Urinary bladder (tissue), 4 donors: ENCODE measurements around the gene GPR31. TPM values are rescaled to one million over a fixed set of nuclear protein-coding genes. Genes with fewer than 3 reads are reported as not detected.

Source experiments
- DNase-seq: peaks from one replicate; pipeline ENCODE4 v3.0.0-alpha.2; 2015; ENCODE audit errors: extremely low spot score
- H3K27ac ChIP-seq: one replicate; pipeline ENCODE4 v1.5.1; 2013; ENCODE audit warnings: low read depth, mild to moderate bottlenecking, moderate library complexity
- H3K36me3 ChIP-seq: one replicate; pipeline ENCODE4 v1.6.1; 2013; ENCODE audit warnings: mild to moderate bottlenecking, moderate library complexity; ENCODE audit not compliant: insufficient read depth
- H3K4me1 ChIP-seq: one replicate; pipeline ENCODE4 v1.6.1; 2013; ENCODE audit warnings: mild to moderate bottlenecking, moderate library complexity; ENCODE audit not compliant: insufficient read depth
- H3K4me3 ChIP-seq: one replicate; pipeline ENCODE4 v1.5.1; 2013; ENCODE audit warnings: low read depth, low read length
- WGBS: extraction: QIAGEN DNeasy Blood & Tissue Kit; methylation state at CpG from one replicate; pipeline ENCODE4 v1.1.7; 2013; 5-methylcytosine and 5-hydroxymethylcytosine counted together
- polyA plus RNA-seq: library from polyadenylated mRNA; stranded (reverse); fragments of 200-250 nt; gene quantifications from one replicate; pipeline ENCODE4 v1.2.3, GENCODE V29; 2013
- total RNA-seq: library from RNA; depleted of rRNA; stranded (reverse); fragments of >200 nt; gene quantifications from one replicate; pipeline ENCODE4 v1.2.3, GENCODE V29; 2014
- donor health status: healthy with polysubstance abuse.
- donor health status: healthy.

Gene GPR31
- total and polyA plus RNA-seq, 2 donors = not detected

GRCh38 chr6:167157414-167157813 is 366 bp downstream of the GPR31 start:
- Histone ChIP-seq H3K36me3 (no peaks in the 10 kb centered on the region), H3K4me3 (no peak overlapping the region)
- 94% methylated on average over 19 of the region's 19 CpGs for WGBS

GRCh38 chr6:167154895-167155294 is 2.9 kb downstream of the GPR31 start:
- Histone ChIP-seq H3K4me3 (no peak overlapping the region), H3K36me3 (no peaks in the 10 kb centered on the region), H3K27ac (no peak overlapping the region), H3K4me1 (no peaks in the 10 kb centered on the region)
- WGBS = 72% methylated on average over 2 of the region's 2 CpGs
- DNase-seq = no peak

More at GRCh38 chr6:167157414-167157813, 366 bp downstream of the GPR31 start:
- DNase-seq = no peak
- H3K27ac ChIP-seq = no peak overlapping the region
- no peaks in the 10 kb centered on the region for H3K4me1 ChIP-seq

GRCh38 chr6:167154291-167154690 is 3.5 kb downstream of the GPR31 start:
- Histone ChIP-seq H3K36me3 (no peaks in the 10 kb centered on the region), H3K27ac (no peak overlapping the region), H3K4me1 (no peaks in the 10 kb centered on the region), H3K4me3 (no peak overlapping the region)
- DNase-seq = no peak
- 81% methylated on average over 9 of the region's 9 CpGs for WGBS

- WGBS = 45% methylated on average over 13 of the region's 13 CpGs
- no peak overlapping the region for H3K27ac ChIP-seq
- no peak for DNase-seq
Observed at GRCh38 chr6:167153521-167153959, 4.2 kb downstream of the GPR31 start.

GRCh38 chr6:167152862-167153261 is 4.9 kb downstream of the GPR31 start:
- DNase-seq = no peak
- Histone ChIP-seq H3K4me1 (no peaks in the 10 kb centered on the region), H3K4me3 (no peak overlapping the region), H3K27ac (no peak overlapping the region), H3K36me3 (no peaks in the 10 kb centered on the region)
- 71% methylated on average over 9 of the region's 9 CpGs for WGBS

More at GRCh38 chr6:167153521-167153959, 4.2 kb downstream of the GPR31 start:
- Histone ChIP-seq H3K4me3 (no peak overlapping the region), H3K36me3 (no peaks in the 10 kb centered on the region), H3K4me1 (no peaks in the 10 kb centered on the region)

- H3K27ac ChIP-seq = no peak overlapping the region
- H3K36me3 ChIP-seq = no peaks in the 10 kb centered on the region
- no peaks in the 10 kb centered on the region for H3K4me1 ChIP-seq
- no peak for DNase-seq
- WGBS = 92% methylated on average over 7 of the region's 7 CpGs
- no peak overlapping the region for H3K4me3 ChIP-seq
Observed at GRCh38 chr6:167151648-167152047, 6.1 kb downstream of the GPR31 start.

- Histone ChIP-seq H3K36me3 (no peaks in the 10 kb centered on the region), H3K4me3 (no peak overlapping the region), H3K27ac (no peak overlapping the region), H3K4me1 (no peaks in the 10 kb centered on the region)
- no peak for DNase-seq
- WGBS = 93% methylated on average over 6 of the region's 6 CpGs
Observed at GRCh38 chr6:167150941-167151549, 6.7 kb downstream of the GPR31 start.

GRCh38 chr6:167148997-167149396 is 8.8 kb downstream of the GPR31 start:
- 74% methylated on average over 5 of the region's 5 CpGs for WGBS
- H3K4me3 ChIP-seq = no peak overlapping the region

GRCh38 chr6:167148021-167148420 is 9.8 kb downstream of the GPR31 start:
- no peak for DNase-seq
- Histone ChIP-seq H3K27ac (no peak overlapping the region), H3K4me3 (no peak overlapping the region), H3K36me3 (no peaks in the 10 kb centered on the region), H3K4me1 (no peaks in the 10 kb centered on the region)

More at GRCh38 chr6:167148997-167149396, 8.8 kb downstream of the GPR31 start:
- H3K36me3 ChIP-seq = no peaks in the 10 kb centered on the region
- DNase-seq = no peak
- no peak overlapping the region for H3K27ac ChIP-seq
- H3K4me1 ChIP-seq = no peaks in the 10 kb centered on the region

- H3K36me3 ChIP-seq = no peaks in the 10 kb centered on the region
- no peak overlapping the region for H3K4me3 ChIP-seq
- no peak overlapping the region for H3K27ac ChIP-seq
- DNase-seq = no peak
- 43% methylated on average over 16 of the region's 16 CpGs for WGBS
- no peaks in the 10 kb centered on the region for H3K4me1 ChIP-seq
Observed at GRCh38 chr6:167146977-167147376, 10.8 kb downstream of the GPR31 start.

- 85% methylated on average over 15 of the region's 15 CpGs for WGBS
- no peak overlapping the region for H3K27ac ChIP-seq
- no peak for DNase-seq
- H3K4me3 ChIP-seq = no peak overlapping the region
- H3K4me1 ChIP-seq = no peaks in the 10 kb centered on the region
- H3K36me3 ChIP-seq = no peaks in the 10 kb centered on the region
Observed at GRCh38 chr6:167146135-167146534, 11.6 kb downstream of the GPR31 start.

GRCh38 chr6:167145461-167145860 is 12.3 kb downstream of the GPR31 start:
- H3K27ac ChIP-seq = no peak overlapping the region
- no peaks in the 10 kb centered on the region for H3K36me3 ChIP-seq
- 92% methylated on average over 12 of the region's 12 CpGs for WGBS
- no peaks in the 10 kb centered on the region for H3K4me1 ChIP-seq
- DNase-seq = no peak
- H3K4me3 ChIP-seq = no peak overlapping the region

GRCh38 chr6:167143041-167143440 is 14.7 kb downstream of the GPR31 start:
- Histone ChIP-seq H3K4me1 (no peaks in the 10 kb centered on the region), H3K4me3 (no peak overlapping the region), H3K27ac (no peak overlapping the region), H3K36me3 (no peaks in the 10 kb centered on the region)
- WGBS = 86% methylated on average over 9 of the region's 9 CpGs
- DNase-seq = no peak

- DNase-seq = no peak
- H3K36me3 ChIP-seq = no peaks in the 10 kb centered on the region
- H3K4me3 ChIP-seq = no peak overlapping the region
- no peaks in the 10 kb centered on the region for H3K4me1 ChIP-seq
- H3K27ac ChIP-seq = no peak overlapping the region
- WGBS = 40% methylated on average over 4 of the region's 4 CpGs
Observed at GRCh38 chr6:167142433-167142761, 15.4 kb downstream of the GPR31 start.
